Stimulated activated CD4-positive, alpha-beta T cell treated with anti-CD3 and anti-CD28 coated beads, Interleukin-12 subunit alpha, Interleukin-12 subunit beta, amount 100 ng/mL, for 48 hours (primary cell): ENCODE results near the gene EDDM13.
A peak's percentile ranks its signal among the peaks of the same experiment; 100 is the strongest.
"Not testable (repeated sequence)": the region's sequence is repeated elsewhere in the genome, so short reads cannot be mapped to it uniquely, and the experiment has no call there.

ENCODE experiments used
- DNase-seq, 3 donors: peaks; one replicate each; pipeline ENCODE4 v3.0.0-alpha.2; 2020; ENCODE audit warnings: low read depth in 2 of 3, low spot score in 1 of 3

EDDM13 gene

DNA sequence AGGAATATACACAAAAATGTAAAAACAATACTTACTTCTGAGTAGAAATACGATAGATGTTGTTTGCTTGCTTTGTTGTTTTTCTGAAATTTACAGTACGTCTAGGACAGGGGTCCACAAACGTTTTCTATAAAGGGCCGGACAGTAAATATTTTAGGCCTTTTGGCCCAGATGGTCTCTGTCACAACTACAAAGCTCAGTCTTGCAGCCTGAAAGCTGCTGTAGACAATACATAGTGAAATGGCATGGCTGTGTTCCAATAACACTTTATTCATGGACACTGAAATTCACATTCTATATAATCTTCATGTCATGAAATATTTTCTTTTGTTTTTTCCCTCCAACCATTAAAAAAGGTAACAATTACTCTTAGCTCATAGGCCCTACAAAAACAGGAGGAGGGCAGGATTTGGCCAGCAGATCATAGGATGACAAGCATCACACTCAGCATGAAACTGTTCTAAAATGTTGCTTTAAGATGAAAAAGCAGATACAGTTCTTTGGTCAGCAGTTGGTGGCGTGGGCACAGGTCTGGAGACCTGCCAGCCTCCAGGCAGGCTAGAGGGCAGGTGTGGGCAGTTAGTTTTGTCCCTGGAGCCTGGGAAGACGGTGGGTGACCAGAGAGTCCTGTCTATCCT, at the start of gene EDDM13:
Gene EDDM13 (plus strand): TSS at position 588 of the 638 bp plus-strand sequence. CDS start 87 bp downstream, outside the sequence.
- no peak for DNase-seq

GRCh38 chr19:56222901-56223300, 49.6 kb upstream of the EDDM13 start:
- no peak for DNase-seq

GRCh38 chr19:56223481-56223880, 49.1 kb upstream of the EDDM13 start:
- DNase-seq = no peak

GRCh38 chr19:56245121-56245740, 27.3 kb upstream of the EDDM13 start:
- DNase-seq = no peak

DNA sequence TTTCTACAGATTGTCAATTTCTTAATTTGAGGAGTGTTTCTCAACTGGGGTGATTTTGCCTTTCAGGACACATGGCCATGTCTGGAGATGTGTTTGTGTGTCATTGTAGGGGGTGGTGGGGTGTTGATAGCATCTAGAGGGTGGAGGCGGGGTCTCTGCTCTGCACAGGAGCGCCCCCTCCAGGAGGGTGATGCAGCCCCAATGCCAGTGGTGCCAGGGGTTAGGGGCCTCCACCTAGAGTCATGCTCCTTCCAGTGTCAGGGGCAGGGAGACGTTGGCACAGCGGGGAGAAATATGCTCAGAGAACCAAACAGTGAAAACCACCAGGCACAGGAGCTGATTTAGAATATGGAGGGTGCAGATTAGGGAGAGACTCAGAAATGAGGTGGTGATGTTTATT, 26.8 kb upstream of the EDDM13 start:
- not testable (repeated sequence) for DNase-seq

GRCh38 chr19:56248736-56249338, 23.7 kb upstream of the EDDM13 start:
- not testable (repeated sequence) for DNase-seq

DNA sequence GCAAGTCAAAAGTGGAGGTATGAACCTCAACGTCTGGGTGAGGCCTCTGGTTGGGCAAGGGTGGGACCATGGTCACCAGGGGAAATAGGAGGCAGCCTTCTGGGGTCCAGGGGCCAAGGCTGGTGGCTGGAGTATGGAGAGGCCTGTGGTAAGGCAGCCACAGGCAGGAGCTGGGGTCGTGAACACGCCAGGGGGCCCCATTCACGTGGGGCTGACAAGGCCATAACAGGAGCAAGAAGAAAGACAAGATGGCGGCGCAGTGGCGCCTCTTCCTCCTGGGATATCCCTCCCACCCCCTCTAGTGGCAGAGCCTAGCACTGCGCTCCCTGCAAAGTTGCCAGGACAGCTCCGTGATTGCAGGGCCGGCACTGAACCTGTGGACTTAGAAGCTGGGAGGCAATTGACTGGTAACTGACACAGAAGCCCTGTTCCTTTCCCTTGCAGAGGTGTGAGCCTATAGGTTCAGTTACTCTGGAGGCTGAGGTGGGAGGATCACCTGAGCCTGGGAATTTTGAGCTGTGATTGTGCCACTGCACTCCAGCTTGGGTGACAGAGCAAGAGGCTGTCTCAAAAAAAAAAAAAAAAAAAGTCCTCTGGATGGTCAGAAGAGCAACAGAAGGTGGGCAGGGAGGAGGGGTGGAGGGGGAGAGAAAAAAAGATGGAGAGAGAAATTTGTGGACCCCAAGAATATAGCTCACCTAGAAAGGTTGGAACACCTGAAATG, 19.7 kb upstream of the EDDM13 start:
- peak; percentile 67 to 88 (median 71) for DNase-seq

DNA sequence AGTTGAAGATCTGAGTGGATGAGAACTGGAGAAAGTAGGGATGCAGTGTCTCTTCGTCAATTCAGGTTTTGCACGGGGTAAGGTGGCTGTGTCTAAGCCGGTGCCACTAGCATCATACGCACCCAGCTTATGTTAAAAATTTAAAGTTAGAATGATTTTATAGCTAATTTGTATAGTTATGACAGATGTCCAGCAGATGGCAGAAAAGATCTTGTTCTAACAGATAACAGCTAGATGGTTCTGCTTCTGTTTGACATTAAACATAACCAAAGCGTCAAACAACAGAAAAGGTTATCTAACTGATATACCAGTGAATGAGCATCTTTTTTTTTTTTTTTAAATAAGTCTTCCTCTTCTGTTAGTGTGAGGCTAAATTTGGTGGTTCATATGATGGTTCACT, 18.8 kb upstream of the EDDM13 start:
- DNase-seq = peak in 1 of 3 donors; percentile 1

DNA sequence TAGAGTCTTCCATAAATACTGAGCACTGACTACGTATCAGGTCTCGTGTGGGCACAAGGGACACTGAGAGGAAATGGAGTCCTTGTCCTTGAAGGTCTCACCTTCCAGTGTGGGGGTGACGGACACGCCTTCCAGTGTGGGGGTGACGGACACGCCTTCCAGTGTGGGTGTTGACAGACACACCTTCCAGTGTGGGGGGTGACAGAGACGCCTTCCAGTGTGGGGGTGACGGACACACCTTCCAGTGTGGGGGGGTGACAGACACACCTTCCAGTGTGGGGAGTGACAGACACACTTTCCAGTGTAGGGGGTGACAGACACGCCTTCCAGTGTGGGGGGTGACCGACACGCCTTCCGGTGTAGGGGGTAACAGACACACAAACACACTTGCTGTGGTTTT, 14.3 kb upstream of the EDDM13 start:
- DNase-seq = no peak

DNA sequence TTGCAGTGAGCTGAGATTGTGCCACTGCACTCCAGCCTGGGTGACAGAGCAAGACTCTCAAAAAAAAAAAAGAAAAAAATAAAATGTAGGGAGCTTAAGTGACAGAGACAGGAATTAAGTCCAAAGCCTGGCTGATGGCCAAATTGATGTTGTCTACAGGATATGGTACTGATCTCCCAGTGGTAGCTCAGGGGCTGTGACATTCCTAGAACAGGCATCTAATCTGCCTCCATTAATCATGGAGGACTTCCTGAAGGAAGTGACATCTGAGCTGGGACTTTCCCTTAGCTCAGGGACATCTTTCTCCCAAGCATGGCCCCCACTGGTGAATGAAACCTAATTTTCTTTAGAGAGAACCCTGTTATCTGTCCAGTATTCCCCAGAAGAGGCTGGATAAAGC, 11.4 kb upstream of the EDDM13 start:
- DNase-seq = no peak

GRCh38 chr19:56261932-56262331, 10.6 kb upstream of the EDDM13 start:
- DNase-seq = not testable (repeated sequence)

- DNase-seq = no peak
Observed at GRCh38 chr19:56263319-56263718, 9.2 kb upstream of the EDDM13 start.

- no peak for DNase-seq
Observed at GRCh38 chr19:56266051-56266450, 6.5 kb upstream of the EDDM13 start.

DNA sequence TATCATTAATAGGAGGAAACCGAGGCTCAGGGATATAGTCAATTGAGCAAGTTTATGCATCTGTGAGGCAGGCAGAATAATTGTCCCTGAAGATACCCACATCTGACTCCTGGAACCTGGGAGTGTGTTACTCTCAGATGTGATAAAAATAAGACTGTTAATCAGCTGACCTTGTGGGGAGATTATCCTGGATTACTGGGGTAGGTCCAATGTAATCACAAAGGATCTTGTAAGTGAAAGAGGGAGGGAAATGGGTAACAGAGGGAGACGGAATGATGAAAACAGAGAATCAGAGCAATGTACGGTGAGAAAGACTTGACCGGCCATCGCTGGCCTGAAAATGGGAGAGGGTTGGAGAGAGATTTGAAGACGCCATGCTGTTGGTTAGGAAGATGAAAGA, 3.2 kb upstream of the EDDM13 start:
- DNase-seq = no peak

- DNase-seq = no peak
Observed at GRCh38 chr19:56270676-56271075, 1.9 kb upstream of the EDDM13 start.

DNA sequence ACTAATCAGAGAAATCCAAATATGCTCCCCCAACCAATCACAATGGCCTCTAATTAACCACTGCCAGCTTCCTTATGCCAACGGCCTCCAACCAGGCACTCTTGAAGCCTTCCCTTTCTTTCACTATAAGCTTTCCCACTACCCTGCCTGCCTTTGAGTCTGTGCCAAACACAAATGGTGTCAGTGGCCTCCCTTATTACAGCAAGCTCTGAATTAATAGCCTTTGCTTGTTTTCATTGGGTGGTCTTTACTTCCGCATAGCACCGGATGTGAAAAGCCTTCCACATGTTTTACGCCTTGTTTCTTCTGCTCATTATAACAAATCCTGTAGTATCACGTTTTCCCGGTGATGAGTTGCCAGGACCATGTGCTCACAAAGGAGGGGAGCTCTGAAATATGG, 1.4 kb upstream of the EDDM13 start:
- no peak for DNase-seq

DNA sequence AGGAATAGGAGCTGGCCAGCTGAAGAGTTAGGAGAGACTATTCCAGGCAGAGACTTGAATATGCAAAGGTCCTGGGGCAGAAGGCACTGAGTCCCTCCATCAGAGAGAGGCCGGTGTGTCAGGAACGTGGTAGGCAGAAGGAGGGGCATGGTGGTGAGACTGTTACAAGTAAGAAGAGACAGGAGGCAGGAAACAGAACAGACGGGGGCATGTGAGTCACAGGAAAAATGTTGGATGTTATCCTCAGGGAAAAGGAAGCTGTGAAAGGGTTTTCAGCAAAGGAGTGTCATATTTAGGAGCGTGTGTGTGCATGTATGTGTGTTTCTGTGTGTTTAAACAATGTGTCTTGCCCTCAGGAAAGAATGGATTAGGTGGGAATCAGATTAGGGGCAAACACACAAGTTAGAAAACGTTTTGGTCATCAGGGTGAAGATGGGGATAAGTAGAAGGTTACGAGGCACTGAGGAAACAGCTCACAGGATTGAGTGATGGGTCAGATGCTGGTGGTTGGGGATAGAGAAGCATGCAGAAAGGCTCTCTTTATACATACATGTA, 1.1 kb downstream of the EDDM13 start:
- no peak for DNase-seq

DNA sequence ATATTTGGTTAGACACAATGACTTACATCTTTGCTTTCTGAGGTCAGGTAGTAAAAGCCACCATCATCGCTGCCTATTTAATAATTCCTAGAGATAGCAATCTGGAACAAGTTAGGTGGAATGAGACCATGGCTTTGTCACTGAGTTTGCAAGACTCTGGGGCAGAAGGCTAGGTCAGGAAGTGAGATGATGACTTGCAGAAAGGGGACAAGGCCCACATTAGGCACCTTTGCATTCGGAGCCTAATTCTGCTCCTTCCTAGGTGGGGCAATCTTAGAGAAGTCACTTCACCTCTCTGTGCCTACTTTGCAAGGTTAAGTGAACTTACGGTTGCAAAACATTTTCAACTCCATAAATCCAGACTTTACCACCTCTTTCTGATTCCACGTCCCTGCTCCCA, 10.3 kb downstream of the EDDM13 start:
- DNase-seq = no peak

DNA sequence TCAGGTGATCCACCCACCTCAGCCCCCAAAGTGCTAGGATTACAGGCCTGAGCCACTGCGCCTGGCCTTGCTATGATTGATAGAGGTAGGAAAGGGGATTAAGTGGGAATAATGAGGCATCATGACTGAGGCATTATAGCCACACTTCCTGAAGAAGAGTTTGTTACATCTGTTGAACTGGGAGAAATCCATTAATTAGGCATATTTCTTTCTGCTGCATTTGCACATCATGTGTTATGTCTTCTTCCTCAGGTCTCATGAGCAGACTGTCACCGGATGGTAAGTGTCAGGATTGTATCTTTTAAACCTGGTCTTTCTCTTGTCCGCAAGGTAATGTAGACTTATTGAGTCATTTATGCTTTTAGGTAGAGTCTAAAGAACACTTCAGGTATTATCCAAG, 12.2 kb downstream of the EDDM13 start:
- DNase-seq = no peak

DNA sequence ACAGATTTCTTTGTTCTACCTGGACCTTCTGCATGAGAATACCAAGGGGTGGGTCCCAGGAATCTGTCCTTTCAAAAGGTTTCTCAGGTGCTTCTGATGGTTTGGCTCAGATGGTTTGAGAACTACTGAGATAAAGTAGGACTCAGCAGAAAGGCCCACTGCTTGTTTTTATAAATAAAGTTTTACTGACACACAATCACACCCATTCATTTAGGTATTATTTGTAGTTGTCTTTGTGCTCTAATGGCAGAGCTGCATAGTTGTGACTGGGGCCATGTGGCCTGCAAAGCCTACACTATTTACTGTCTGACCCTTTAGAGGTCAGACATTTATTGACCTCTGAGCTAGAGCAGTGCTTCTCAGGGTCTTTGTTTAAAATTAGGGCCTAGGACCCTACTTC, 17.6 kb downstream of the EDDM13 start:
- DNase-seq = no peak

DNA sequence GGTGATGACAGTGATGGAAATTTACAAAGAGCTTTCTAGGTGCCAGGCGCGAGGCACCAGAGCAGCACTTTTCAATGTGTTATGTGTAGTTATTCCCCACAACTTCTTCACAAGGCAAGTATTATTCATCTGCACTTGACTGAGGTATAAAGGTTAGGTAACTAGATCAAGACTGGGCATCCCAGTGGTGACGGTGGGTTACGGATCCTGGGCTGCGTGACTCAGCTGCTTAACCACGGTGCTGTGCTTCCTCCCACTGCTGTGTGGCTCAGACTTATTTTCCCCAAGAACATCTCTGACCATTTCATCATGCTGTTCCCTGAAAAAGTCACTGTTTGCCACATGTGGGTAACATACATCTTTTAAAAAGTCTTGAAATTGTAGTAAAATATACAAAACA, 19.3 kb downstream of the EDDM13 start:
- DNase-seq = peak in 1 of 3 donors; percentile 4

- no peak for DNase-seq
Observed at GRCh38 chr19:56294549-56294948, 22.0 kb downstream of the EDDM13 start.
